Choroid plexus epithelial cell (primary cell): ENCODE results near the gene RAB31.
A peak's percentile ranks its signal among the peaks of the same experiment; 100 is the strongest.

Experiments used
- DNase-seq: peaks from one replicate; pipeline ENCODE4 v3.0.0-alpha.2; 2010; ENCODE audit warnings: low read depth
- H3K4me3 ChIP-seq: 2 replicates; pipeline ENCODE4 v1.5.1; 2011; ENCODE audit warnings: low read depth, mild to moderate bottlenecking, control low read depth, low read length, moderate library complexity
- TF ChIP-seq, protein P1 (sequence below): conservative IDR thresholded peaks from 2 replicates; pipeline ENCODE4 v1.5.1; 2011; ENCODE audit warnings: low read depth, mild to moderate bottlenecking, control low read depth, inconsistent platforms, low read length, moderate library complexity

Gene RAB31

DNA sequence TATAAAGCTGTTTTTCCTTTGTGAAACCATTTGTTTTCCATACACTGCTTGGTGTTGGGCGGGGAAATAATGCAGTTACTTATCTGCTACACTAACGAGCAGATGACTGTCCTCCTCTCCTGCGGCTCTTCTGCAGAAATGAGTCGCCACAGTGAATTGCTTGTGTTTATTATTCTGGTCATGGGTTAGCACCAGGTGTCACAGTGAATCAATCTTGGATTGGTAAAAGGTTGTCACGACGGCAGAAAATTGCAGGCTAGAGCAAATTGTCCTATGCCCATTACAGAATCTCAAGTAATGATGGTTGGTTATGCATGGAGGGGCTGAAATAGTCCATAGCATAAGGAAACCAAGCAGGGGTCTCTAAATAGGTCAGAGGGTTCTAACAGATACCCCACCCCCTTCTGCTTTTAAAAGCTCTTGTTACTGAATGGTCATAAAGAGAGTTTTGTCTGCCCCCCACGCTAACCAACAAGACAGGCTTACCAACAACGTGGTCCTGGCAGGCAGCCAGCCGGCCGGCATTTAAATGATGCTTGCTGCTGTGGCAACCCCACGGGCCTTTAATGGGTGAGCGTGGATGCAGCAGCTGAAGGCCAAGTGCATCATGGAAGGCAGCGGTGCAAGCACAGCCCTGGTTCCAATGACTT lies 29.5 kb downstream of the RAB31 start:
- TF ChIP-seq, protein P1, sequence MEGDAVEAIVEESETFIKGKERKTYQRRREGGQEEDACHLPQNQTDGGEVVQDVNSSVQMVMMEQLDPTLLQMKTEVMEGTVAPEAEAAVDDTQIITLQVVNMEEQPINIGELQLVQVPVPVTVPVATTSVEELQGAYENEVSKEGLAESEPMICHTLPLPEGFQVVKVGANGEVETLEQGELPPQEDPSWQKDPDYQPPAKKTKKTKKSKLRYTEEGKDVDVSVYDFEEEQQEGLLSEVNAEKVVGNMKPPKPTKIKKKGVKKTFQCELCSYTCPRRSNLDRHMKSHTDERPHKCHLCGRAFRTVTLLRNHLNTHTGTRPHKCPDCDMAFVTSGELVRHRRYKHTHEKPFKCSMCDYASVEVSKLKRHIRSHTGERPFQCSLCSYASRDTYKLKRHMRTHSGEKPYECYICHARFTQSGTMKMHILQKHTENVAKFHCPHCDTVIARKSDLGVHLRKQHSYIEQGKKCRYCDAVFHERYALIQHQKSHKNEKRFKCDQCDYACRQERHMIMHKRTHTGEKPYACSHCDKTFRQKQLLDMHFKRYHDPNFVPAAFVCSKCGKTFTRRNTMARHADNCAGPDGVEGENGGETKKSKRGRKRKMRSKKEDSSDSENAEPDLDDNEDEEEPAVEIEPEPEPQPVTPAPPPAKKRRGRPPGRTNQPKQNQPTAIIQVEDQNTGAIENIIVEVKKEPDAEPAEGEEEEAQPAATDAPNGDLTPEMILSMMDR: no peak
- no peak overlapping the region for H3K4me3 ChIP-seq
- DNase-seq: no peak

DNA sequence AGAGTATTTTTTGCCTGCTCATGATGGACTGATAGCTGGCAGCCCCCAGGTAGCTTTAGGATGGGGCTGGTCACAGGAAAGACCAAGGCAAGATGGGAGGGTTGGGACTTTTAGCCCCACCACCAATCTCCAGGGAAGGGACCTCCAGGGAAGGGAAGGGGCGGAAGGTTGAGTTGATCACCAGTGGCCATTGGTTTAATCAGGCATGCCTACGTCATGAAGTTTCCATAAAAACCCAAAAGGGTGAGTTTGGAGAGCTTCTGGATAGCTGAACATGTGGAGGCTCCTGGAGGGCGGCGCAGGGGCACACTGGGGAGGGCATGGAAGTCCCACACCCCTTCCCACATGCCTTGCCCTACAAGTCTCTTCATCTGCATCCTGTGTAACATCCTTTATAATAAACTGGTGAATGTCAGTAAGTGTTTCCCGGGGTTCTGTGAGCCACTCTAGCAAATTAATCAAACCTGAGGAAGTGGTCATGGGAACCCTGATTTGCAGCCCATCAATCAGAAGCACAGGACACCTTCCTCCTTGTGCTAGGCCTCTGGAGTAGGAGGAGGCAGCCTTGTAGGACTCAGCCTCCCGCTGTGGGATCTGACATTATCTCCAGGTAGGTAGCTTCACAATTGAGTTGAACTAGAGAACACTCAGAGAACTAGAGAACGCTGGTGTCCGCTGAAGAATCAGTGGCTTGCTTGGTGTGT lies 30.3 kb downstream of the RAB31 start:
- H3K4me3 ChIP-seq: no peak overlapping the region
- DNase-seq: no peak
- TF ChIP-seq, protein P1: no peak

DNA sequence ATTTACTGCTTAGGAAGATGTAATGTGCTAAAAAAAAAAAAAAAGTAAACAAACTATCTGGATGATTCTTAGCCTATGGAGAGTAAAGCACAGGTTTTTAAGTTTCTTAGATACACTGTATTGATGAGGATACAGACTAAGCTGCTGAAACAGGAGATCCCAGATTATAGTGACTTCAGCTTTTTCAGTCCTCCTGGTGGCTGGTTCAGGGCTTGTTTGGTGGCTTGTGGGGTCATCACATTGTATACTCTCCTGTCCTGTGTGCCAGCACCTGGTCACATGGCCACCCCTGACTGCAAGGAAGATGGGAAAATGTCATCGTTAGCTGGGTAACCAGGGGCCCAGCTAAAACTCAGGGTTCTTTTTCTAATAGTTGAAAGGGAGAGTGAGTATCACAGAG lies 31.4 kb downstream of the RAB31 start:
- TF ChIP-seq, protein P1: peak; percentile 17
- DNase-seq: no peak
- no peak overlapping the region for H3K4me3 ChIP-seq

DNA sequence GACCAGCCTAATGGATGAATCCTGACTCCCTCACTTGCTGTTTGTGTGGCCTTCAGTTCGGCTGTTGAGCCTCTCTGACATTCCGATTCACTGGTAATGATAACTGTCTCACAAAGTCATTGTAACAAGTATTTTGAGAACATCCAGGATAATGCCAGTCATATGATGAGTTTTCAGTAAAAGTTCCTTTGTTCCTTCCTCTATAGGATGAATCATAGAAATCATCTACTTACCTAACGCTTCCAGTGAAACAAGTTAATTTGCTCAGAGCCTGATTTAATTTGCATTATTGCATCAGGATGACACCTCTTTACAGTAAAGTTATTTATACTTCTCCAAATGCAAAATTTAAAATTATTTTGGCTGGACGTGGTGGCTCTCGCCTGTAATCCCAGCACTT lies 32.0 kb downstream of the RAB31 start:
- TF ChIP-seq, protein P1: no peak
- H3K4me3 ChIP-seq: no peak overlapping the region
- no peak for DNase-seq

DNA sequence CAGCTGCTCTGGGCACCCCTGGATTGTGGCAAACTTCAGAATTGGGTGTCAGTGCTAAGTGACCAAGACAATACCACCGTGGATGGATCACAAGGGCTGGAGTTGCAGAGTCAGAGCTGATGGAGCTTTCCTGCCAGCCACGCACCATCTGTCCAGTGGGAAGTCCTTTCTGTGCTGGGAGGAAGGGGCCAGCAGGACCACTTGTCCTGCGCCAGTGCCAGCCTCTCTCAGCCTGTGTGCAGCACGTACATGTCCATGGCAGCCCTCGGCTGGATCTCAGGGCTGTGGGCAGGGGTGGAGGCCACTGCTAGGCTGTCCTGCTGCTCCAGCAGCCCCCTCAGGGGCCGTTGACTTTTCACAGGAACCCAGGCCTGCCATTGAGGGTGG lies 33.3 kb downstream of the RAB31 start:
- TF ChIP-seq, protein P1: no peak

DNA sequence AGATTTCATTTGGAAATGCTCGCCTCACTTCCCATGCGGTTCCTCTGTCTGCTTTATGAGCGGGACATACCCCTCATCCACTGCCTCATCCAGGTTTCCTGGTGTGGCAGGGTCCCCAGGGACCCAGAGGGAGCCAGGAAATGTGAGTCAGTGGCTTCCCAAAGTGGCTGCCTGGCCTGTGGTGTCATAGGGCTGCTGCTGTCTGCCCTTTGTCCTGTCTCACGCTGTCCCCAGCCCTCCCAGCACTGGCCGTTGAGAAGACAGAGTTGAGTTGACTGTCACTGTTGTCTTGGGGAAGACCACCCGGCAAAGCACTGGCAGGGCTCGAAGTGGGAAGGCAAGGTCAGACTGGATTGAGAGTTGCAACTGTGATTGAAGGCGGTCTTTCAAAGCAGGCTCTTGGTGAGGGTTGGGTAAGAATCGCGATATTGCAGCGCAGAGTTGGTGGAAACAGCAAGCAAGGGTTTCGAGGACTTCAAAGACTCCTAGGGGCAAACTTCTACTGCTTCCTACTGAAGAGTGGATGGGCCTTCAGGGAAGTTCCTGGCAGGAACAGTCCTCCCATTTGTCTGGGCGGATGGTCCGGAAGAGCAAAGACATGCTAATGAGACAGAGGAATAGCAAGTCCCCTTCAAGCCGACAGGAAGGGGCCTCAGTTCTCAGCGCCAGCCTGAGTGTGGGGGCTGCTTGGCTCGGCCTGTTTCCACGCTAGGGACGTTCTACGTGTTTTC lies 33.9 kb downstream of the RAB31 start:
- TF ChIP-seq, protein P1: no peak
- DNase-seq: peak; percentile 51
- no peak overlapping the region for H3K4me3 ChIP-seq

More for the DNA sequence above, 33.3 kb downstream of the RAB31 start:
- DNase-seq: no peak
- no peak overlapping the region for H3K4me3 ChIP-seq
